H9 (cell line): ENCODE results near the gene RORB. TPM values are rescaled to one million over a fixed set of nuclear protein-coding genes. Genes with fewer than 3 reads are reported as not detected.
A peak's percentile ranks its signal among the peaks of the same experiment; 100 is the strongest.

Experiments used
- DNase-seq: peaks from one replicate; pipeline ENCODE4 v3.0.0-alpha.2; 2017
- H2AFZ ChIP-seq: one replicate; pipeline ENCODE4 v1.6.1; 2013; ENCODE audit warnings: mild to moderate bottlenecking, low read length, control low read depth, moderate library complexity
- H2AK5ac ChIP-seq: 2 replicates; pipeline ENCODE4 v1.6.1; 2013; ENCODE audit warnings: low read length, control low read depth, mixed read lengths; ENCODE audit not compliant: insufficient read length
- H2BK120ac ChIP-seq: one replicate; pipeline ENCODE4 v1.6.1; 2013; ENCODE audit warnings: low read depth, mild to moderate bottlenecking, low read length, control low read depth, inconsistent platforms; ENCODE audit not compliant: poor library complexity, severe bottlenecking
- H2BK12ac ChIP-seq: 2 replicates; pipeline ENCODE4 v1.6.1; 2013; ENCODE audit warnings: low read length, control low read depth, mixed read lengths, low read depth; ENCODE audit not compliant: insufficient read length
- H2BK15ac ChIP-seq: 2 replicates; pipeline ENCODE4 v1.6.1; 2013; ENCODE audit warnings: low read depth, low read length, control low read depth
- H2BK20ac ChIP-seq: one replicate; pipeline ENCODE4 v1.6.1; 2013; ENCODE audit warnings: low read depth, mild to moderate bottlenecking, low read length, control low read depth, inconsistent platforms; ENCODE audit not compliant: poor library complexity, severe bottlenecking
- H2BK5ac ChIP-seq: 2 replicates; pipeline ENCODE4 v1.6.1; 2013; ENCODE audit warnings: low read length, control low read depth, mixed read lengths; ENCODE audit not compliant: insufficient read length
- H3K14ac ChIP-seq: 2 replicates; pipeline ENCODE4 v1.6.1; 2013; ENCODE audit warnings: low read length, control low read depth; ENCODE audit not compliant: insufficient read depth
- H3K18ac ChIP-seq: 2 replicates; pipeline ENCODE4 v1.6.1; 2013; ENCODE audit warnings: low read depth, mild to moderate bottlenecking, mixed read lengths, low read length, control low read depth; ENCODE audit not compliant: insufficient read length
- H3K23ac ChIP-seq: 2 replicates; pipeline ENCODE4 v1.6.1; 2013; ENCODE audit warnings: low read length, control low read depth, mixed read lengths, low read depth; ENCODE audit not compliant: insufficient read length
- H3K23me2 ChIP-seq: 2 replicates; pipeline ENCODE4 v1.6.1; 2013; ENCODE audit warnings: low read depth, mild to moderate bottlenecking, mixed read lengths, low read length, control low read depth; ENCODE audit not compliant: insufficient read length, poor library complexity, severe bottlenecking
- H3K27ac ChIP-seq: 2 replicates; pipeline ENCODE4 v1.5.1; 2013; ENCODE audit warnings: low read length, control low read depth, mixed read lengths, low read depth; ENCODE audit not compliant: insufficient read length
- H3K27me3 ChIP-seq: 2 replicates; pipeline ENCODE4 v1.6.1; 2013; ENCODE audit warnings: low read length, control low read depth, inconsistent platforms; ENCODE audit not compliant: insufficient read depth
- H3K4ac ChIP-seq: 2 replicates; pipeline ENCODE4 v1.6.1; 2013; ENCODE audit warnings: low read depth, mild to moderate bottlenecking, control low read depth, inconsistent platforms, low read length, moderate library complexity
- H3K4me1 ChIP-seq: 2 replicates; pipeline ENCODE4 v1.6.1; 2013; ENCODE audit warnings: low read length, control low read depth, inconsistent platforms; ENCODE audit not compliant: insufficient read depth
- H3K4me2 ChIP-seq: 2 replicates; pipeline ENCODE4 v1.6.1; 2013; ENCODE audit warnings: low read length, control low read depth, mixed read lengths; ENCODE audit not compliant: insufficient read length, insufficient read depth
- H3K56ac ChIP-seq: 2 replicates; pipeline ENCODE4 v1.6.1; 2013; ENCODE audit warnings: low read depth, mild to moderate bottlenecking, mixed read lengths, low read length, control low read depth; ENCODE audit not compliant: insufficient read length
- H3K79me1 ChIP-seq: 2 replicates; pipeline ENCODE4 v1.6.1; 2013; ENCODE audit warnings: low read depth, mild to moderate bottlenecking, moderate library complexity, low read length, control low read depth, inconsistent platforms; ENCODE audit not compliant: insufficient read depth, poor library complexity, severe bottlenecking
- H3K79me2 ChIP-seq: 2 replicates; pipeline ENCODE4 v1.6.1; 2013; ENCODE audit warnings: low read length, control low read depth, inconsistent platforms; ENCODE audit not compliant: insufficient read depth
- H3K9ac ChIP-seq: 2 replicates; pipeline ENCODE4 v1.6.1; 2013; ENCODE audit warnings: low read length, control low read depth, mixed read lengths; ENCODE audit not compliant: insufficient read length; ENCODE audit errors: extremely low read depth
- H3K9me3 ChIP-seq: one replicate; pipeline ENCODE4 v1.6.1; 2013; ENCODE audit warnings: low read depth, low read length, inconsistent platforms; ENCODE audit not compliant: control insufficient read depth
- H3T11ph ChIP-seq: one replicate; pipeline ENCODE4 v1.6.1; 2013; ENCODE audit warnings: mild to moderate bottlenecking, low read length, control low read depth, inconsistent platforms
- H4K20me1 ChIP-seq: one replicate; pipeline ENCODE4 v1.6.1; 2013; ENCODE audit not compliant: control insufficient read depth, insufficient read length, insufficient read depth
- H4K5ac ChIP-seq: 2 replicates; pipeline ENCODE4 v1.6.1; 2013; ENCODE audit warnings: low read depth, mild to moderate bottlenecking, mixed read lengths, low read length, control low read depth; ENCODE audit not compliant: insufficient read length
- H4K8ac ChIP-seq: replicated peaks from 2 replicates; pipeline ENCODE4 v1.6.1; 2013; ENCODE audit warnings: low read length, control low read depth, mixed read lengths, low read depth; ENCODE audit not compliant: insufficient read length
- H4K91ac ChIP-seq: 2 replicates; pipeline ENCODE4 v1.6.1; 2013; ENCODE audit warnings: low read depth, mild to moderate bottlenecking, moderate library complexity, mixed read lengths, low read length, control low read depth; ENCODE audit not compliant: insufficient read length
- H3K27ac Mint-ChIP-seq, 3 experiments: 2 replicates in 2 of 3; 3 replicates in 1 of 3; pipeline ENCODE4 v1.8.0; 2020 to 2021; ENCODE audit warnings: mixed read lengths in 3 of 3, mild to moderate bottlenecking in 1 of 3, moderate library complexity in 1 of 3
- H3K27me3 Mint-ChIP-seq: 2 replicates; pipeline ENCODE4 v1.8.0; 2021; ENCODE audit warnings: low read depth, mild to moderate bottlenecking, moderate library complexity, mixed read lengths
- H3K36me3 Mint-ChIP-seq, 3 experiments: 2 replicates in 2 of 3; 3 replicates in 1 of 3; pipeline ENCODE4 v1.8.0; 2020 to 2021; ENCODE audit warnings: low read depth in 3 of 3, mixed read lengths in 3 of 3; ENCODE audit not compliant: insufficient read depth in 1 of 3
- H3K4me1 Mint-ChIP-seq, 2 experiments: 2 replicates each; pipeline ENCODE4 v1.8.0; 2020; ENCODE audit warnings: mixed read lengths in 2 of 2
- H3K4me3 Mint-ChIP-seq, 2 experiments: 2 replicates in 1 of 2; 3 replicates in 1 of 2; pipeline ENCODE4 v1.8.0; 2020 to 2021; ENCODE audit warnings: mild to moderate bottlenecking in 2 of 2, mixed read lengths in 2 of 2, moderate library complexity in 1 of 2
- H3K9me3 Mint-ChIP-seq, 2 experiments: 2 replicates in 1 of 2; 3 replicates in 1 of 2; pipeline ENCODE4 v1.8.0; 2020; ENCODE audit warnings: mild to moderate bottlenecking in 2 of 2, mixed read lengths in 2 of 2, moderate library complexity in 1 of 2
- WGBS: extraction: QIAGEN DNeasy Blood & Tissue Kit; methylation state at CpG from one replicate; pipeline ENCODE4 v1.1.7; 2013; ENCODE audit warnings: missing lambda C conversion rate, low lambda C conversion rate, mixed read lengths; ENCODE audit not compliant: insufficient read length; ENCODE audit errors: extremely low coverage; 5-methylcytosine and 5-hydroxymethylcytosine counted together
- total RNA-seq: library from RNA; stranded (reverse); gene quantifications from 2 replicates; pipeline ENCODE4 v1.2.1, GENCODE V29; 2021
- TF ChIP-seq, protein P1 (sequence below): fragments of 200-600 bp; sonication (generic); conservative IDR thresholded peaks from 3 replicates; pipeline ENCODE4 v1.8.0; 2021; ENCODE audit warnings: antibody characterized with exemption, mild to moderate bottlenecking

The RORB gene
- total RNA-seq, 1 experiment from 2014 or later = 0.31 TPM

DNA sequence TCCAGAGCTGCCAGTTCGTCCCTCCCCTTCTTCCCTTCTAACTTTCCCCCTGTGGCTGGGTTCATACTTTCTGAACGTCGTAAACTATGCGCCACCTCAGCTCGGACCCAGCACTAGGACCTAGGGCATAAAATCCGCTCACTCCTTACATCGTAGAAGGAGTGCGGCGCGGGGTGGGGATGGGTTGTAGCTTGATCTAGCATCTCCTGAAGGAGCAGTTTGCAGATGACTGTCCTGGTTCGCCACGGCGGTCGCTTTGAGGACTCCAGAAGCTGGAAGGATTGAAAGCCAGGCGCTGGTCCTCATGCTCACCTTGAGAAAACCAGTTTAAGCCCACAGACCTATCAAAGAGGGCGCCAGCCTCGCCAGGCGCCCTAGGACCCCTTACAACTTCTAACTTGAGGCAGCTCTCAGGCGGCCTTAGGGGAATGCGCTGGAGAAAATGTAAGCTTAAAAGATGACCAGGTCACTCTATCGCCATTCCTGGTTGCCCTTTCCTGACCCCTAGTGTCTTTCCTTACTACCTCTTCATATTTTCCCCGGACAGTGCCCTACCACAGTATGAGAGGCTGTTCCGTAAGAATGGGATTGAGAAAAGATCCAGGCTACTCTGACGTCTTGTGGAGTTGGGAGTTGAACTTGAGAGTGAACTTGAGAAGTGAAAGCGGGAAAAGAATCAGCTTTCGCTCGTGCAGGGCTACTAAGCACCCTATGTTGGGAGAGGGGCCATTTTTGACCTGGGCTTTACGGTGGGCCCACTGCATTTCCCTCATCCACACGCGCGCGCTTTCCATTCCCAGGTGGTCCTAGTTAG, 2.8 kb downstream of the RORB start:
- Histone ChIP-seq H3K23ac (no peak overlapping the region), H2BK120ac (no peak overlapping the region), H3K27ac (no peak overlapping the region), H3K18ac (no peak overlapping the region), H3K27me3 (peaks cover 18% of the 10 kb centered on the region; the same call in 1 of the 2 replicates), H3K4ac (no peak overlapping the region), H4K5ac (no peak overlapping the region), H2AFZ (no peak overlapping the region), H2BK12ac (no peak overlapping the region), H4K91ac (no peak overlapping the region), H3K79me2 (no peaks in the 10 kb centered on the region), H4K20me1 (no peaks in the 10 kb centered on the region), H2BK5ac (no peak overlapping the region), H3K9ac (peak overlapping the region; percentile 29), H3K4me1 (no peaks in the 10 kb centered on the region), H4K8ac (no peak overlapping the region), H3K14ac (no peak overlapping the region), H2BK15ac (no peak overlapping the region), H2AK5ac (no peak overlapping the region), H3K79me1 (no peaks in the 10 kb centered on the region), H2BK20ac (no peak overlapping the region), H3T11ph (no peak overlapping the region), H3K9me3 (no peaks in the 10 kb centered on the region), H3K23me2 (peaks cover 40% of the 10 kb centered on the region), H3K4me2 (peak overlapping the region; percentile 94), H3K56ac (no peak overlapping the region)
- TF ChIP-seq, protein P1, sequence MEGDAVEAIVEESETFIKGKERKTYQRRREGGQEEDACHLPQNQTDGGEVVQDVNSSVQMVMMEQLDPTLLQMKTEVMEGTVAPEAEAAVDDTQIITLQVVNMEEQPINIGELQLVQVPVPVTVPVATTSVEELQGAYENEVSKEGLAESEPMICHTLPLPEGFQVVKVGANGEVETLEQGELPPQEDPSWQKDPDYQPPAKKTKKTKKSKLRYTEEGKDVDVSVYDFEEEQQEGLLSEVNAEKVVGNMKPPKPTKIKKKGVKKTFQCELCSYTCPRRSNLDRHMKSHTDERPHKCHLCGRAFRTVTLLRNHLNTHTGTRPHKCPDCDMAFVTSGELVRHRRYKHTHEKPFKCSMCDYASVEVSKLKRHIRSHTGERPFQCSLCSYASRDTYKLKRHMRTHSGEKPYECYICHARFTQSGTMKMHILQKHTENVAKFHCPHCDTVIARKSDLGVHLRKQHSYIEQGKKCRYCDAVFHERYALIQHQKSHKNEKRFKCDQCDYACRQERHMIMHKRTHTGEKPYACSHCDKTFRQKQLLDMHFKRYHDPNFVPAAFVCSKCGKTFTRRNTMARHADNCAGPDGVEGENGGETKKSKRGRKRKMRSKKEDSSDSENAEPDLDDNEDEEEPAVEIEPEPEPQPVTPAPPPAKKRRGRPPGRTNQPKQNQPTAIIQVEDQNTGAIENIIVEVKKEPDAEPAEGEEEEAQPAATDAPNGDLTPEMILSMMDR = peak; percentile 25; the same call in 1 of the 3 replicates
- WGBS = no CpG with 5 or more reads among the region's 32 CpGs
- no peak overlapping the region; a peak in 1 of 7 replicates for H3K27ac Mint-ChIP-seq
- H3K4me3 Mint-ChIP-seq = peak overlapping the region; percentile 73 to 95
- peaks cover 39 to 44% of the 10 kb centered on the region in 2 experiments for H3K4me1 Mint-ChIP-seq
- H3K36me3 Mint-ChIP-seq = no peaks in the 10 kb centered on the region
- peak; percentile 43 for DNase-seq
- peaks cover 0 to 3% of the 10 kb centered on the region in 2 experiments; a peak in 1 of 5 replicates for H3K9me3 Mint-ChIP-seq
- H3K27me3 Mint-ChIP-seq = peaks cover 72% of the 10 kb centered on the region
